CD4-positive, alpha-beta T cell treated with Interleukin-17A for 1 hour (primary cell): Measurements from ENCODE around the gene PAK5.

ENCODE experiments used
- DNase-seq: peaks from one replicate; pipeline ENCODE4 v3.0.0-alpha.2; 2020

PAK5 gene

GRCh38 chr20:9615766-9616454 is 223.0 kb downstream of the PAK5 start:
- DNase-seq, result peak; percentile 5

GRCh38 chr20:9615118-9615517 is 223.8 kb downstream of the PAK5 start:
- no peak for DNase-seq

DNA sequence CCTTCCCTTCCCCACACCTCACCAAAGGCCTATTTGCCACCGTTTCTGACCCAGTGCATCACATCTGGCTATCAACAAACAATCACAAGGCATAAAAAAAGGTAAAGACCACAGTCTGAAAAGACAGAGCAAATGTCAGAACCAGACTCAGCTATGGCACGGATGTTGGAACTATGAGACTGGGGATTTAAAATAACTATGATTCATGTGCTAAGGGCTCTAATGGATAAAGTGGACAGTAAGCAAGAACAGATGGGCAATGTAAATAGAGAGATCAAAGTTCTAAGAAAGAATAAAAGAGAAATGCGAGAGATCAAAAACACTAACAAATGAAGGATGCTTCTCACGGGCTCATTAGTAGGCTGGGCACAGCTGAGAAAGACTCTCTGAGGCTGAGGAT is 225.0 kb downstream of the PAK5 start:
- DNase-seq, result no peak

DNA sequence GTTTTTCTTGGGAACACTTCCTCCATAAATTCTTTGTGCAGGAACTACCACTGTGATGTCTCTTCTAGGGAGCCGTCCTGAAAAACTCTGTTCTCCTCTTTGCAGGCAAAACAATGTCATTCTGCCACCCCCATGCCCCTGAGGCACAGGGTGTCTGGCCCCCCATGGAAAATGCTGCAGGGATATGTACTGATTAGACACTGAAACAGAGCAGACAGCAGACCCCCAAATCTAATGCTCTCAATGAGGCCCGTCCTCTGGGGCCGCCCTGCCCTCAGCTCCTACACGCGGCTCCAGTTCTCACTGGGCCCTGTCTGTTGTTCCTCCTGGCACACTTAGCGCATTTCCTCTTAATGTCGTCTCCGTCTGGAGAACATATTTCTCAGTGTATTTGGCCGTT is 227.0 kb downstream of the PAK5 start:
- DNase-seq, result no peak

DNA sequence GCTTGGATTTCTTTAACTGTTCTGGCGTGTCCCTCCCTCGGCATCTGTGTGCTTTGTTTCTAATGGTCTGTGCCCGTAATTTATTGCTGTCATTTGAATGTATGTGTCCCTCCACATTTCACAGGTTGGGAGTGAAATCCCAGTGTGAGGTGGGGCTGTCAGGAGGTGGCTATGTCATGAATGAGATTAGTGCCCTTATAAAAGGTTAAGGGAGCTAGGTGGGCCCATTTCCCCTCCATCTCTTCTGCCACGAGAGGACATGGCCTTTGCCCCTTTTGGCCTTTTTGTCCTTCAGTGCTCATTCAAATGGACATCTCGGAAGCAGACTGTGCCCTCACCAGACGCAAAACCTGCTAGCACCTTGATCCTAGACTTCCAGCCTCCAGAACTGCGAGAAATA is 228.2 kb downstream of the PAK5 start:
- no peak for DNase-seq

GRCh38 chr20:9609887-9610502 is 228.9 kb downstream of the PAK5 start:
- peak; percentile 45 for DNase-seq

GRCh38 chr20:9608639-9609340 is 230.1 kb downstream of the PAK5 start:
- DNase-seq, result no peak

- no peak for DNase-seq
Observed at GRCh38 chr20:9602847-9603183, 236.1 kb downstream of the PAK5 start.

GRCh38 chr20:9600562-9600961 is 238.3 kb downstream of the PAK5 start:
- no peak for DNase-seq

GRCh38 chr20:9597547-9597946 is 241.3 kb downstream of the PAK5 start:
- no peak for DNase-seq

- no peak for DNase-seq
Observed at GRCh38 chr20:9595763-9596162, 243.1 kb downstream of the PAK5 start.

- no peak for DNase-seq
Observed at GRCh38 chr20:9594284-9594875, 244.5 kb downstream of the PAK5 start.

- DNase-seq, result no peak
Observed at GRCh38 chr20:9592419-9592818, 246.5 kb downstream of the PAK5 start.

DNA sequence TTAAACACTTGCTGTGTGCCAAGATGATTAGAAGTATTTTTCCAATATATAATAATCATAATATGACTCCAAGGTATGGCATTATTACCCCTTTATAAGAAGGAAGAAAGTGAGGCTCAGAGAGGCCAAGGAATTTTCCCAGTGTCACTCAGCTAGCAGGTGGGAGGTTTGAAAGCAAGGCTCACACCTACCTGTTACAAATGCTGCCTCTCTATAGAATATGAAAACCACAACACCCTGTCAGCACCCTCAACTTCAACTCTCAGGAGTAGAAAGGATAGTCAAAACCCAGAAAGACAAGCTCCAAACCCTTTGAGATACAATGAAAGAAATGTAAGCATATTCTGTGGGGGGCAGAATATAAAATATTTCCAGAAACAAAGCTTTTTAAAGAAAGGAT is 247.8 kb downstream of the PAK5 start:
- no peak for DNase-seq

- DNase-seq, result no peak
Observed at GRCh38 chr20:9590189-9590588, 248.7 kb downstream of the PAK5 start.

DNA sequence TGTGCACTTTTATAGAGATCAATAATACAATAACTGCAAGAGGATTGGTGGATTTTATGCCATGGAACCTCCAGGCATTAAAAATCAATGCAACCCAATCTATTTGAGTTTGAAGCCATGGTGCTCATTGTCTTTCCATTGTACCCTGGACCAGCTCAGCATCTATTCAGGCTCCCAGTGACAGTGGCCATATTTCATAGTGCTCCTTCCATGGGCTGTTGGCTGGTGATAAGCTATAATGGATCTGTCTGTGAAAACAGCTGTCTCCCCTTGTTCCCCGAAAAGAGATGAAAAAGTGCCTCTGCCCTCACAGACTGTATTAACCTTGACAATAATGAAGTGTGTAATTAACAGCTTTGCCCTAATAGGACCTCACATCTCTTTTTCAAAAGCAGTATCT is 250.2 kb downstream of the PAK5 start:
- no peak for DNase-seq

DNA sequence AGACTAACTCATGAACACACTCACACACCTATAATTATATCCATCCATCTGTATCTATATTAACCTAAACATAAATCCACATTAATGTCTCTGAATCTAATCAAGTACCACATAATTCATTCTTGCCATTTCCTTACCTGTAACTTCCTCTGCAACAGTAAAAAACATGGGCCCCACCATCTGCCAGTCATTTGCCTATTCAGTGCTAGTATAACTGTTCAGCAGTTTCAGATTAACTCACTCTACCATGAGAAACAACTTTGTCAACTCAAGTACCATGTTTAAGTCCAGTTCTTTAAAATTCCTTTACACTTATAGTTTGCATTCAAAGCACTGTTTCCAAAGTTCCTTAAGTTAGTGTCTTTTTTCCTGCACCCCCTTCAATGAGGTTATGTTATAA is 255.7 kb downstream of the PAK5 start:
- DNase-seq, result no peak

- no peak for DNase-seq
Observed at GRCh38 chr20:9582137-9582536, 256.7 kb downstream of the PAK5 start.

DNA sequence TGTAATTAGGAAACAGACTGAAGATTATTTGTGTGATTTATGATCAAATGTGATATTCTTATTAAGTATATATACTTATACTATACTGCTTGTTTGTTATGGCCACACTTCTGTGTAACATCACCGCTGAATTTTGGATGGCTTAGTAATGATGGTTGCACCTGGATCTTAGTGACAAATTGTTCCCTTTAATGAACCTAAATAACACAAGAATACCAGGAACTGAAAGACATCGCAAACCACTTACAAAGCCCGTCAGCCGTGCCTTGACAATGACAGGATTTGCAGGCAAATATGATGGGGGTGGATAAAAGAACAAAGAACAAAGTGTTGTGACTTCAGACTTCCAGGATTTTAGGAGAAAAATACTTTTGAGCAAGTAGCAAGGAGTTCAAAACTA is 257.4 kb downstream of the PAK5 start:
- DNase-seq, result no peak

GRCh38 chr20:9578594-9578993 is 260.3 kb downstream of the PAK5 start:
- DNase-seq, result no peak

GRCh38 chr20:9577397-9577796 is 261.5 kb downstream of the PAK5 start:
- no peak for DNase-seq

GRCh38 chr20:9576695-9577094 is 262.2 kb downstream of the PAK5 start:
- no peak for DNase-seq

DNA sequence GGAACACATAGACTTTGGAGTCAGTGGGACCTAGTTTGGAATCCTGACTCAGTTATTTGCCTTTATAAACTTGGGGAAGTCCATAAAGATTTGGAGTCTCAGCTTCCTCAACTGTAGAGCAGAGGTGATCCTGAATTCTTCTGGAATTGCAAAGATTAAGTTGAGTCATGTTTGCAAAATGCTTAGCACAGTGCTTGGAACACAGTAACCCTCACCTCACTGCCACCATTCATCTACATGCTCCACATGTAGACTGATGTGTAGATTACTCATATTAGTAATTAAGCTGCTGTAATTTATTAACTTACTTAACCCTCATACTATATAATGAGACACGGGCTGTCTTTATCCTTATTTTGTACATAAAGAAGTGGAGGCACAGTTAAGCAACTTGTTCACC is 263.0 kb downstream of the PAK5 start:
- no peak for DNase-seq

DNA sequence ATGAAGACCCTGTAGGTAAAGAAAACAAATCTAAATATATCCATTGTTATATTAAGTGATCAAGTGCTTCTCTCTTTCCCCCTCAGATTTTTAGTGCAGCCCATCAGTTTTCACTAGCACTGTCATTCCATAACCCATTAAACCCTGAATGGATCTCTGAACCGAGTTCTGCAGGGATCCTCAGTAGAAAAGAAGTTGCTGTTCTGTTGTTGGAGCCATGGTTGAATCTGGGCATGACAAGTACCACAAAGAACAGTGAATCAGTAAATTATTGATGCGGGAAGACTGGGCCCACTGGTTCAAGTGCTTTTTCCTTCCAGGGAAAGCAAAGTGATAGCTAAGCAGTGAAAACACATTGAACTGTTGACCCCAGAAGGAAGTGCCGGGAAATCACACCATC is 264.1 kb downstream of the PAK5 start:
- DNase-seq, result no peak
